GM12891 (cell line): ENCODE data around the gene TSHZ2.

Experiments used
- PAX5 ChIP-seq: IDR thresholded peaks from 2 replicates; pipeline ENCODE4 v1.6.1; 2011; ENCODE audit warnings: low read length, moderate library complexity, mild to moderate bottlenecking; ENCODE audit not compliant: insufficient read depth, severe bottlenecking
- POLR2A ChIP-seq: IDR thresholded peaks from 2 replicates; pipeline ENCODE4 v1.6.1; 2011; ENCODE audit warnings: low read depth, low read length, control low read depth
- POLR2AphosphoS5 ChIP-seq: IDR thresholded peaks from 2 replicates; pipeline ENCODE4 v1.6.1; 2011; ENCODE audit warnings: low read depth, low read length, control low read depth
- POU2F2 ChIP-seq: IDR thresholded peaks from 2 replicates; pipeline ENCODE4 v1.6.1; 2011; ENCODE audit warnings: low read depth, mild to moderate bottlenecking, control low read depth, low read length, moderate library complexity
- SPI1 ChIP-seq: IDR thresholded peaks from 2 replicates; pipeline ENCODE4 v1.6.1; 2011; ENCODE audit warnings: low read depth, low read length, control low read depth
- TAF1 ChIP-seq: IDR thresholded peaks from 2 replicates; pipeline ENCODE4 v1.6.1; 2011; ENCODE audit warnings: low read depth, low read length, control low read depth

DNA sequence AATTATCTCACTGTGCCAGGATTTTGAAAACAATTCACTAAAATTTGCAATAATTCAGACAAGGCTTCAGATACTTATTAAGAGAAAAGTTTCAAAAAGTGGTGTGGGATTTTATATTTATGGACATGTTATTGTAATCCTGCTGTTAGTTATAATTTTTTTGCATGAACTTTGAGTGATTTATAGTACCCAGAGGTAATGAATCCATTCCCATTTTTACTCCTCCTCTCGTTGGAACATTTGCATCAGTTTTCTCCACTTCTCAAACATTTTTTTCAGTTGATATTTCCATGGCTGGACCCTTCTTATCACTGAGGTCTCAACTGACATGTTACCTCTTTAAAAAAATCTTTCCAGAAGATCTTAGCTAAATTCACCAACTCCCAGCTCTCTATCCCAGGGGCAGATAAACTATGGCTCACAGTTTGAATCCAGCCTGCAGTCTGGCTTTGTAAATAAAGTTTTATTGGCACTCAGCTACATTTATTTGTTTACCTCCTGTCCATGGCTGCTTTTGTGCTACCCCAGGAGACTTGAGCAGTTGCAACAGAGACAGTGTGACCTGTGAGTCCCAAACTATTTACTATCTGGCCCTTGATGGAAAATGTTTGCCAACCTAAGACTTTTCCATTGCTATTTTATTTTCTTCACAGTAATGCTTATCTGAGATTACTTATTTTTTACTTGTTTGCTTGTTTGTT is 83.4 kb downstream of the TSHZ2 start:
- TF ChIP-seq POLR2A (no peak), SPI1 (no peak), TAF1 (no peak), POLR2AphosphoS5 (no peak), POU2F2 (no peak), PAX5 (no peak)
